ENCODE measurements around the gene GLCE.
"Not testable (repeated sequence)": the region's sequence is repeated elsewhere in the genome, so short reads cannot be mapped to it uniquely, and the experiment has no call there.

The GLCE gene

GRCh38 chr15:69164807-69165636 lies 4.6 kb downstream of the GLCE start:
- DNase-seq (ENCODE audit: insufficient read length, low spot score) = no peak
- FAIRE-seq = no peak

GRCh38 chr15:69165637-69166025 lies 5.2 kb downstream of the GLCE start:
- no peak for DNase-seq (ENCODE audit: insufficient read length, low spot score)
- no peak for FAIRE-seq
- TF ChIP-seq POLR2A (IDR thresholded peaks at IDR 0.05; ENCODE audit: low read depth, low read length) = no peak
- TF ChIP-seq SPI1 (IDR thresholded peaks at IDR 0.05; ENCODE audit: low read depth, low read length) = no peak
- TF ChIP-seq POU2F2 (IDR thresholded peaks at IDR 0.05; ENCODE audit: low read depth, low read length) = no peak
- no peak for TF ChIP-seq TAF1 (IDR thresholded peaks at IDR 0.05; ENCODE audit: low read depth, low read length)
- TF ChIP-seq POLR2AphosphoS5 (IDR thresholded peaks at IDR 0.05; ENCODE audit: low read depth, low read length) = no peak
- TF ChIP-seq PAX5 (IDR thresholded peaks at IDR 0.05; ENCODE audit: insufficient read depth, low read length, severe bottlenecking) = no peak

More at GRCh38 chr15:69164807-69165636, 4.6 kb downstream of the GLCE start:
- TF ChIP-seq TAF1 (IDR thresholded peaks at IDR 0.05; ENCODE audit: low read depth, low read length) (no peak), POLR2AphosphoS5 (IDR thresholded peaks at IDR 0.05; ENCODE audit: low read depth, low read length) (no peak), PAX5 (IDR thresholded peaks at IDR 0.05; ENCODE audit: insufficient read depth, low read length, severe bottlenecking) (no peak), POLR2A (IDR thresholded peaks at IDR 0.05; ENCODE audit: low read depth, low read length) (no peak), POU2F2 (IDR thresholded peaks at IDR 0.05; ENCODE audit: low read depth, low read length) (no peak), SPI1 (IDR thresholded peaks at IDR 0.05; ENCODE audit: low read depth, low read length) (no peak)

GRCh38 chr15:69167218-69167846 lies 6.9 kb downstream of the GLCE start:
- FAIRE-seq (no peak), DNase-seq (ENCODE audit: insufficient read length, low spot score) (no peak)
- TF ChIP-seq POLR2A (IDR thresholded peaks at IDR 0.05; ENCODE audit: low read depth, low read length) (no peak), TAF1 (IDR thresholded peaks at IDR 0.05; ENCODE audit: low read depth, low read length) (no peak), SPI1 (IDR thresholded peaks at IDR 0.05; ENCODE audit: low read depth, low read length) (no peak), PAX5 (IDR thresholded peaks at IDR 0.05; ENCODE audit: insufficient read depth, low read length, severe bottlenecking) (no peak), POLR2AphosphoS5 (IDR thresholded peaks at IDR 0.05; ENCODE audit: low read depth, low read length) (no peak), POU2F2 (IDR thresholded peaks at IDR 0.05; ENCODE audit: low read depth, low read length) (no peak)

DNA sequence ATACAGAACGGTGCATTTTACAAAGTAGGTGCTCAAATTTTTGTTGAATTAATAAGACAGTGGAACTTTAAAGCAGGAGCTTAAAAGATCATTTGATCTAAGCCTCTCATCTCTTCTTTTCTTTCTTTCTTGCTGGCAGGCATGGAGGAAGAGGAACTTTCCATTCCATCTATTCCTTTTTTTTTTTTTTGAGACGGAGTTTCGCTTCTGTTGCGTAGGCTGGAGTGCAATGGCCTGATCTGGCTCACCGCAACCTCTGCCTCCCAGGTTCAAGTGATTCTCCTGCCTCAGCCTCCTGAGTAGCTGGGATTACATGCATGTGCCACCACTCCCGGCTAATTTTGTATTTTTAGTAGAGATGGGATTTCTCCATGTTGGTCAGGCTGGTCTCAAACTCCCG lies 7.9 kb downstream of the GLCE start:
- FAIRE-seq; DNase-seq (ENCODE audit: insufficient read length, low spot score): not testable (repeated sequence)

- not testable (repeated sequence) for DNase-seq (ENCODE audit: insufficient read length, low spot score); FAIRE-seq
These were observed 9.1 kb downstream of the GLCE start for GRCh38 chr15:69169540-69169939.

GRCh38 chr15:69170597-69170996 lies 10.2 kb downstream of the GLCE start:
- no peak for DNase-seq (ENCODE audit: insufficient read length, low spot score)
- no peak for FAIRE-seq
- no peak for TF ChIP-seq SPI1 (IDR thresholded peaks at IDR 0.05; ENCODE audit: low read depth, low read length)
- TF ChIP-seq POLR2A (IDR thresholded peaks at IDR 0.05; ENCODE audit: low read depth, low read length) = no peak
- no peak for TF ChIP-seq TAF1 (IDR thresholded peaks at IDR 0.05; ENCODE audit: low read depth, low read length)
- no peak for TF ChIP-seq POLR2AphosphoS5 (IDR thresholded peaks at IDR 0.05; ENCODE audit: low read depth, low read length)
- TF ChIP-seq POU2F2 (IDR thresholded peaks at IDR 0.05; ENCODE audit: low read depth, low read length) = no peak
- TF ChIP-seq PAX5 (IDR thresholded peaks at IDR 0.05; ENCODE audit: insufficient read depth, low read length, severe bottlenecking) = no peak

DNA sequence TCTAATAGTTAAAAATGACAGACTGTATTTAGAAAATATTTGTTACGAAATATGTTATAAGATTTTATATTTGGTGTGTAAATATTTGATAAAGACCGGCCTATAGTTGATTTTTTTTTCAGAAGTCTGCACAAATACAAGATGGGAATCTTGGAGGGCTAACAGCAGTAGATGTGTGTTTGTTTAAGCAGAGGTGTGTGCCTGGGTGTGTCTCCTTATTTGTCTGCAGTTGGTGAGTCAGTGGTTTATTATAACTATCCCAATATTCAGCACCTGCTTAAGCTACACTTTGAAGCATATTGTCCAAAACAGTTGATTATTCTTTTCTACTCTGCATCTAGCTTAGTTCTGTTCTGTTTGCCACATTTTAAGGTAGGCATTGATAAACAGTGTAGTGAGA lies 12.4 kb downstream of the GLCE start:
- TF ChIP-seq PAX5 (IDR thresholded peaks at IDR 0.05; ENCODE audit: insufficient read depth, low read length, severe bottlenecking) (no peak), POU2F2 (IDR thresholded peaks at IDR 0.05; ENCODE audit: low read depth, low read length) (no peak), SPI1 (IDR thresholded peaks at IDR 0.05; ENCODE audit: low read depth, low read length) (no peak), POLR2A (IDR thresholded peaks at IDR 0.05; ENCODE audit: low read depth, low read length) (no peak), TAF1 (IDR thresholded peaks at IDR 0.05; ENCODE audit: low read depth, low read length) (no peak), POLR2AphosphoS5 (IDR thresholded peaks at IDR 0.05; ENCODE audit: low read depth, low read length) (no peak)
- DNase-seq (ENCODE audit: insufficient read length, low spot score) = no peak
- no peak for FAIRE-seq

- no peak for FAIRE-seq
- TF ChIP-seq SPI1 (IDR thresholded peaks at IDR 0.05; ENCODE audit: low read depth, low read length) (no peak), POLR2AphosphoS5 (IDR thresholded peaks at IDR 0.05; ENCODE audit: low read depth, low read length) (no peak), POLR2A (IDR thresholded peaks at IDR 0.05; ENCODE audit: low read depth, low read length) (no peak), PAX5 (IDR thresholded peaks at IDR 0.05; ENCODE audit: insufficient read depth, low read length, severe bottlenecking) (no peak), TAF1 (IDR thresholded peaks at IDR 0.05; ENCODE audit: low read depth, low read length) (no peak), POU2F2 (IDR thresholded peaks at IDR 0.05; ENCODE audit: low read depth, low read length) (no peak)
- no peak for DNase-seq (ENCODE audit: insufficient read length, low spot score)
These were observed 15.1 kb downstream of the GLCE start for GRCh38 chr15:69175536-69175935.

GRCh38 chr15:69181424-69181823 lies 21.0 kb downstream of the GLCE start:
- FAIRE-seq (no peak), DNase-seq (ENCODE audit: insufficient read length, low spot score) (no peak)
- TF ChIP-seq TAF1 (IDR thresholded peaks at IDR 0.05; ENCODE audit: low read depth, low read length) (no peak), PAX5 (IDR thresholded peaks at IDR 0.05; ENCODE audit: insufficient read depth, low read length, severe bottlenecking) (no peak)

GRCh38 chr15:69185216-69185615 lies 24.8 kb downstream of the GLCE start:
- FAIRE-seq = no peak
- TF ChIP-seq PAX5 (IDR thresholded peaks at IDR 0.05; ENCODE audit: insufficient read depth, low read length, severe bottlenecking) = no peak
- TF ChIP-seq POU2F2 (IDR thresholded peaks at IDR 0.05; ENCODE audit: low read depth, low read length) = no peak
- no peak for TF ChIP-seq SPI1 (IDR thresholded peaks at IDR 0.05; ENCODE audit: low read depth, low read length)
- no peak for TF ChIP-seq POLR2AphosphoS5 (IDR thresholded peaks at IDR 0.05; ENCODE audit: low read depth, low read length)
- TF ChIP-seq POLR2A (IDR thresholded peaks at IDR 0.05; ENCODE audit: low read depth, low read length) = no peak
- no peak for TF ChIP-seq TAF1 (IDR thresholded peaks at IDR 0.05; ENCODE audit: low read depth, low read length)
- DNase-seq (ENCODE audit: insufficient read length, low spot score) = no peak
